HG02798 (cell line): ENCODE measurements around the gene ALB.
"Not testable (repeated sequence)": the region's sequence is repeated elsewhere in the genome, so short reads cannot be mapped to it uniquely, and the experiment has no call there.

Experiments
- ATAC-seq: cut with Tn5 transposase; IDR thresholded peaks from one replicate; pipeline ENCODE4 v1.9.1; 2021; ENCODE audit warnings: mild to moderate bottlenecking; ENCODE audit not compliant: unreplicated experiment, poor library complexity

ALB gene

DNA sequence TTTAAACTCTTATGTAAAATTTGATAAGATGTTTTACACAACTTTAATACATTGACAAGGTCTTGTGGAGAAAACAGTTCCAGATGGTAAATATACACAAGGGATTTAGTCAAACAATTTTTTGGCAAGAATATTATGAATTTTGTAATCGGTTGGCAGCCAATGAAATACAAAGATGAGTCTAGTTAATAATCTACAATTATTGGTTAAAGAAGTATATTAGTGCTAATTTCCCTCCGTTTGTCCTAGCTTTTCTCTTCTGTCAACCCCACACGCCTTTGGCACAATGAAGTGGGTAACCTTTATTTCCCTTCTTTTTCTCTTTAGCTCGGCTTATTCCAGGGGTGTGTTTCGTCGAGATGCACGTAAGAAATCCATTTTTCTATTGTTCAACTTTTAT is at the start of gene ALB:
Gene ALB, plus strand, starts transcription at position 246 of the 400 bp plus-strand sequence. Its CDS starts 41 bp downstream, at position 287.
- no peak for ATAC-seq

- ATAC-seq, result not testable (repeated sequence)
These were observed 46.9 kb upstream of the ALB start for GRCh38 chr4:73357174-73357573.

DNA sequence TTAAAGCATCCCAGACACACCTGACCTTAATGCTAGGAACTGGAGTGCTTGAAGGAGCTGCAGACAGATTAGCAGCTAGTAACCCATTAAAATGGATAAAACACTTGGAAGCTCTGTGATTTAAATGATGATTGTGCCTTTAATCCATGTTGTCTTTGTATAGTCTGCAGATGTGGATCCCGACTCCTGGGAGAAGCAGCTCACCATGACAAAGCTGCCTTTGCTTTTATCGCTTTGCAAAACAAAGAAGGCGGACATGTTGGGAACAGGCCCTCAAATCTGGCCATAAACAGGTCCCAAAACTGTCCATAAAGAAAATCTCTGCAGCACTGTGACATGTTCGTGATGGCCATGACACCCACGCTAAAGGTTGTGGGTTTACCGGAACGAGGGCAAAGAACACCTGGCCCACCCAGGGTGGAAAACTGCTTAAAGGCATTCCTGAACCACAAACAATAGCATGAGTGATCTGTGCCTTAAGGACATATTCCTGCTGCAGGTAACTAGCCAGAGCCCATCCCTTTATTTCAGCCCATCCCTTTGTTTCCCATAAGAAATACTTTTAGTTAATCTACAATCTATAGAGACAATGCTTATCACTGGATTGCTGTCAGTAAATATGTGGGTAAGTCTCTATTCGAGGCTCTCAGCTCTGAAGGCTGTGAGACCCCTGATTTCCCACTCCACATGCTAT is 34.4 kb upstream of the ALB start:
- not testable (repeated sequence) for ATAC-seq

- ATAC-seq, result no peak
These were observed 28.8 kb upstream of the ALB start for GRCh38 chr4:73375328-73375741.

DNA sequence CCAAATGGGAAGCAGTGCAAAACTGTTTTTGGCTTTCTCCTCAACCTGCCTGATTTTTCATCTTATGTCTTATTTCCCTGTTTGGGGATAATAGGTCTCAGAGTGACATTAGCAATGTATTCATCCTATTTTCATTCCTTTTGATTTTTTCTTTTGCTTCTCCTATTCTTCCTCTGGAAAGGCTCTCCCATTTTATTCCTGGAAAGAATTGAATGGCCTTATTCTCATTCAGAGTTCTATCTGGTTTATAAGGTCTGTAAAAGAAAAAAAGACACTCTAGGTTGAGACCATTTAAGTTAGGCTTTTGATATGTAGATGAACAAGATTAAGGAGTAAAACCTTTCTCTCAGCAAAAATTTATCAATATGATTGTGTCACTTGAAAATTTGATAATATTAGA is 27.8 kb upstream of the ALB start:
- ATAC-seq, result no peak

- no peak for ATAC-seq
These were observed 27.1 kb upstream of the ALB start for GRCh38 chr4:73376976-73377375.

- no peak for ATAC-seq
These were observed 25.2 kb upstream of the ALB start for GRCh38 chr4:73378887-73379286.

DNA sequence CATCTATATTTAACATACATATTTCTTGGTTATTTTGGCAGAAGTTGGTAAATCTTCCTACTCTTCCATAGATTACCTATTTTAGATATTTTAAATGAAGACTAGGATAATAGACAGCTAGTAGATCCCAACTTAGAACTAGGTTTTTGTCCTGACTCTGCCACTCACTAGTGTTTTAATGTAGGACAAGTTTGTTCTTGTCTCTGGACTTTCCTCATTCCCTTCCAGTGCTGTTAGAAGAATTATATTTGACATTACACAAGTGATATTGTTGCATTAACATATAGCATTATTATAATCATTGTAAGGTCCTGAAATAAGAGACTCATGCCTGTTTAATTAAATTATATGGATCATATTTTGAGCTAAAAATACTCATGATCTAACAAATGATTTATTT is 24.1 kb upstream of the ALB start:
- ATAC-seq, result no peak

DNA sequence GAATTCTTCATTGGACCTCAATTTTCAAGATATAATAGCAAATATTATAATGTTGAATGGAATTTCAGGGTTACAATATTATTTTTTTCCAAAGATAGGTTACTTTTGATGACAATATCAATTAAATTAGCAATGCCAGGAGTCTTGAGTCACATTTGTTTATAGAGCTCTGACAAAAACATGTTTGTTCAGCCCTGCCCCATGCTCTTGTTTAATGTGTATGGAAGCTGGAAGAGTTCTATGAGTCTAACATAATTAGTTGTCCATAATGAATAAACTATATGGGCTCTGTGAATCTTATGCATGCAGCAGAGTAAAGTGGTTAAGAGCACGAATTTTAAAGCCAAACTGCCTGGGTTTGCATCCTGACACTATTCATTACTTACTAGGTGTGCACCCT is 22.9 kb upstream of the ALB start:
- ATAC-seq, result no peak

- ATAC-seq, result no peak
These were observed 20.6 kb upstream of the ALB start for GRCh38 chr4:73383452-73383851.

DNA sequence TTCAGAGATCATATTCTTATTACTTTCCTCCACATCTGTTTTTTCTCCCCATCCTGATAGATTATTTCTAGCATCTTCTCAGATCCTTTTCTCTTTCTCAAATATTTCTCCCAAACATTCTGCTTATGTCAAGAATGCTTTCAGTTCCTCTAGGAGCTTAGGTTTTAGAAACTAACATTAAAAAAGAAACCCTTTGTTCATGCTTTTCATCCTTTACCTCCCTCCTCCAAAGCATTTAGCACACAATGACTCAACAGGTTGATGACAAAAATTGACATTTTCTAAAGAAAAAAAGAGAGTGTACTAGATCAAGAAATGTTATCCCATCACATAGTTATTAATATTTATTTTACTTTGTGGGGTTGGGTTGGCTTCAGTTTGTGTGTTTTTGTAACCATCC is 16.5 kb upstream of the ALB start:
- no peak for ATAC-seq

GRCh38 chr4:73388887-73389286 is 15.2 kb upstream of the ALB start:
- no peak for ATAC-seq

DNA sequence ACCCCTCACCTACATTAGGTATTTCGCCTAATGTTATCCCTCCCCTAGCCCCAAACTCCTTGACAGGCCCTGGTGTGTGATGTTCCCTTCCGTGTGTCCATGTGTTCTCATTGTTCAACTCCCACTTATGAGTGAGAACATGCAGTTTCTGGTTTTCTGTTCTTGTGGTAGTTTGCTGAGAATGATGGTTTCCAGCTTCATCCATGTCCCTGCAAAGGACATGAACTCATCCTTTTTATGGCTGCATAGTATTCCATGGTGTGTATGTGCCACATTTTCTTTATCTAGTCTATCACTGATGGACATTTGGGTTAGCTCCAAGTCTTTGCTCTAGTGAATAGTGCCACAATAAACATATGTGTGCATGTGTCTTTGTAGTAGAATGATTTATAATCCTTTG is 14.4 kb upstream of the ALB start:
- not testable (repeated sequence) for ATAC-seq

- no peak for ATAC-seq
These were observed 12.3 kb upstream of the ALB start for GRCh38 chr4:73391774-73392173.

DNA sequence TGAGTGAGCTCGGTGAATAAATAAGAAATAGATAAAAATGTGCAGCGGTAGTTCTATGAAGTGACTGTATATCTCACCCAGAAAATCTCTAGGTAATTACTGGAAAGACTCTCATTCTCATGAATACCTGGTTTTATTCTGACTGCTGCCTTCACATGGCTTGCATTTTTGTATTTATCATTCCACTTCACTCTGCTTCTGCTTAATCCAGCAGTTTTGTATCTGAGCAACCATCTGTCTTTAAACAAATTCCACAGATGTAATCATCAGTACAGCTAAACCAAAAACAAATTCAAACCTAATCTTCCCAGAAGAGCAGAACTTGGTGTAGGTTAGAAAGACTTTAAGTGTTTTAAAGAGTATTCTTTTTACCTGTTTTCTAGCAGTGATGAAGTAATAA is 11.2 kb upstream of the ALB start:
- ATAC-seq, result no peak

DNA sequence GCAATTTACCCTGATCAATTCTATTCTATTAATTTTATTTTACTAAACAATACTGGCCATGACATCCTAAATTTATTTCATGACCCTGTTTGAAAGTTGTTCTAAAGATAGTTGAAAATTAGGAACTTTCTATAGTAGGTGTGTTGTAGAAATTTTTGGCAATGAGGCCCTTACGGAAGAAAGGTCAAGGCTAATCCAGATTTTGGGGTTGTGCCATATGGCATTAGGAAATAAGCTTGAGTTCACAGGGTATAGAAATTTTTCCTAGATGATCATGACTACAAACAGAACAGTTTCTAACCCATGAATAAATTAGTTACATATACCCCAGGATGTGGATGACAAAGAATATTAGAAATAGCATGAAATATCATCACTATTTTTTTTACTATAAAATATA is 7.8 kb upstream of the ALB start:
- no peak for ATAC-seq

DNA sequence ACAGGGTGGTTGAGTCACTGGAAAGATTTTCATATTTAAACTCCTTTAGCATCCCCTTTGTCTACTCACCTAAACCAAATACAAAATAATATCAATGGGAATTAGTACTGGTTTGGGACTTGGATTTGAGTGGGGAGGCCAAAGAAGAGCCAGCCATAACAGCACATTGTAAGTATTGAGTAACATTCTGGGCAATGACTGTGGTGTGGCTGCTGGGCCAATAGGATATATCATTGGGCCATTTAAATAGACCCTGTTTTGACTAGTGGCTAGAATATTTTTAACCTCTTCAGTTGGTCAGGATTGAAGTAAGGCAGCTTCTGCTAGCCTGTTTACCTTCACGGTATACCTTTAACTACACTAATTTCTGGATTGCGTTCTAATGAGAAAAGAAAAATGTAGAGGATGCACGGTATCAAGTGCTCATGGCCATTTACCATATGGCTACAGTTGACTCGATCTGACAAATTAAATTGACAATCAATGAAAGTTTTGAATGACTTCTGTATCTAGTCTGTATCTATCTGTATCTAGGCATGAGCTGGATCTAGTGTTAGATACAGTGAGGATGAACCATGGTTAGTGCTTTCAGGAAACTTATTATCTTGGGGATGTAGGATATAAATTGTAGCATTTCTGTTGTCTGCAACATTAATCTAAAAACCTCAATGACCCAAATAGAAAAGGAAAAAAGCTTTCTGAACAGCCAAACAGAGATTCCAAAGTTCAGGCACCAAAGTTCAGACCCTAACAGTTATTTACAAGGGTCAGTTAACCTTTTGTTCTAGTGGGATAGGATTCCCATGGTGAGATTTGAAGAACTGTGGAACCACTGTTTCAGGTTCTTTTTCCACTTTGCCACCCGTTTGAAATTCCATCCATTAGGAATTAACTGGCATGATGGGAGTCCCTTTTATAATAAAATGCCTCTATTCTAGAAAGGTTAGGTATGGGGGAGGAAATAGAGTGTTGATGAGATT is 6.8 kb upstream of the ALB start:
- ATAC-seq, result no peak

GRCh38 chr4:73401412-73401811 is 2.7 kb upstream of the ALB start:
- no peak for ATAC-seq

DNA sequence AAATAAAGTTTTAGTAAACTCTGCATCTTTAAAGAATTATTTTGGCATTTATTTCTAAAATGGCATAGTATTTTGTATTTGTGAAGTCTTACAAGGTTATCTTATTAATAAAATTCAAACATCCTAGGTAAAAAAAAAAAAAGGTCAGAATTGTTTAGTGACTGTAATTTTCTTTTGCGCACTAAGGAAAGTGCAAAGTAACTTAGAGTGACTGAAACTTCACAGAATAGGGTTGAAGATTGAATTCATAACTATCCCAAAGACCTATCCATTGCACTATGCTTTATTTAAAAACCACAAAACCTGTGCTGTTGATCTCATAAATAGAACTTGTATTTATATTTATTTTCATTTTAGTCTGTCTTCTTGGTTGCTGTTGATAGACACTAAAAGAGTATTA is 370 bp downstream of the ALB start:
- no peak for ATAC-seq

DNA sequence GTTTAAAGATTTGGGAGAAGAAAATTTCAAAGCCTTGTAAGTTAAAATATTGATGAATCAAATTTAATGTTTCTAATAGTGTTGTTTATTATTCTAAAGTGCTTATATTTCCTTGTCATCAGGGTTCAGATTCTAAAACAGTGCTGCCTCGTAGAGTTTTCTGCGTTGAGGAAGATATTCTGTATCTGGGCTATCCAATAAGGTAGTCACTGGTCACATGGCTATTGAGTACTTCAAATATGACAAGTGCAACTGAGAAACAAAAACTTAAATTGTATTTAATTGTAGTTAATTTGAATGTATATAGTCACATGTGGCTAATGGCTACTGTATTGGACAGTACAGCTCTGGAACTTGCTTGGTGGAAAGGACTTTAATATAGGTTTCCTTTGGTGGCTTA is 1.1 kb downstream of the ALB start:
- no peak for ATAC-seq

GRCh38 chr4:73406548-73406875 is 2.4 kb downstream of the ALB start:
- no peak for ATAC-seq

DNA sequence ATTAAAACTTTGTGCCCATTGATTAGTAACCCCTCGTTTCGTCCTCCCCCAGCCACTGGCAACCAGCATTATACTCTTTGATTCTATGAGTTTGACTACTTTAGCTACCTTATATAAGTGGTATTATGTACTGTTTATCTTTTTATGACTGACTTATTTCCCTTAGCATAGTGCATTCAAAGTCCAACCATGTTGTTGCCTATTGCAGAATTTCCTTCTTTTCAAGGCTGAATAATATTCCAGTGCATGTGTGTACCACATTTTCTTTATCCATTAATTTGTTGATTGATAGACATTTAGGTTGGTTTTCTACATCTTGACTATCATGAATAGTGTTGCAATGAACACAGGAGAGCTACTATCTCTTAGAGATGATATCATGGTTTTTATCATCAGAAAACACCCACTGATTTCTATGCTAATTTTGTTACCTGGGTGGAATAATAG is 3.2 kb downstream of the ALB start:
- no peak for ATAC-seq
